ENCODE data around the gene GIPR.

The GIPR gene

DNA sequence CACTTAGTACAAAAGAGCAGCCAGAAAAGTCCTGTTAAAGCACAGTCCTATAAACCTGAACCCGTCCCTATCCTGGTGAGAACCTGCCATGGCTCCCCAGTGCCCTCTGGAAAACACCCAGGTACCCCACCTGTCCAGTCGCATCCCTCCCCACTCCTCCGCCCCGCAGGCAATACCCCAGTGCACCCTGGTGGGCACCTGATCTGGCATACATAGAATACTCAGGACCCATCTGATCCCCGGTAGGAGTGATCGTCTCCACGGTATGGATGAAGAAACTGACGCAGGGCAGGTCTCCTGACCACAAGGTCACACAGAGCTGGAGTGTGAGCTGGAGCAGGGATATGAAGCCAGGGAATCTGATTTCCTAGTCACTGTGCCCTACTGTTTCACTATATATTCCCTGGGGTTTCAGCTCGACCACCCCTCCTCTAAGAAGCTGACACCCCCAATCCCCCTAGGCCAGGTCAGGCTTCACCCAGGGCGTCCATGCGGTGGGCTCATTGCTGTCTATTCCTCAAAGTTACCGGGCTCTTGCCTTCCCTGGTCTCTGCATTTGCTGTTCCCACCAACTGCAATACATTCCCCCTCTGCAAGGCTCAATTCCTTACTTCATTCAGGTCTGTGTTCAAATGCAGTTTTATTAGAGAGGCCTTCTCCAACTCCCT is 50.1 kb downstream of the GIPR start:
- TF ChIP-seq, protein P1, sequence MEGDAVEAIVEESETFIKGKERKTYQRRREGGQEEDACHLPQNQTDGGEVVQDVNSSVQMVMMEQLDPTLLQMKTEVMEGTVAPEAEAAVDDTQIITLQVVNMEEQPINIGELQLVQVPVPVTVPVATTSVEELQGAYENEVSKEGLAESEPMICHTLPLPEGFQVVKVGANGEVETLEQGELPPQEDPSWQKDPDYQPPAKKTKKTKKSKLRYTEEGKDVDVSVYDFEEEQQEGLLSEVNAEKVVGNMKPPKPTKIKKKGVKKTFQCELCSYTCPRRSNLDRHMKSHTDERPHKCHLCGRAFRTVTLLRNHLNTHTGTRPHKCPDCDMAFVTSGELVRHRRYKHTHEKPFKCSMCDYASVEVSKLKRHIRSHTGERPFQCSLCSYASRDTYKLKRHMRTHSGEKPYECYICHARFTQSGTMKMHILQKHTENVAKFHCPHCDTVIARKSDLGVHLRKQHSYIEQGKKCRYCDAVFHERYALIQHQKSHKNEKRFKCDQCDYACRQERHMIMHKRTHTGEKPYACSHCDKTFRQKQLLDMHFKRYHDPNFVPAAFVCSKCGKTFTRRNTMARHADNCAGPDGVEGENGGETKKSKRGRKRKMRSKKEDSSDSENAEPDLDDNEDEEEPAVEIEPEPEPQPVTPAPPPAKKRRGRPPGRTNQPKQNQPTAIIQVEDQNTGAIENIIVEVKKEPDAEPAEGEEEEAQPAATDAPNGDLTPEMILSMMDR (IDR thresholded peaks at IDR 0.05) = no peak

DNA sequence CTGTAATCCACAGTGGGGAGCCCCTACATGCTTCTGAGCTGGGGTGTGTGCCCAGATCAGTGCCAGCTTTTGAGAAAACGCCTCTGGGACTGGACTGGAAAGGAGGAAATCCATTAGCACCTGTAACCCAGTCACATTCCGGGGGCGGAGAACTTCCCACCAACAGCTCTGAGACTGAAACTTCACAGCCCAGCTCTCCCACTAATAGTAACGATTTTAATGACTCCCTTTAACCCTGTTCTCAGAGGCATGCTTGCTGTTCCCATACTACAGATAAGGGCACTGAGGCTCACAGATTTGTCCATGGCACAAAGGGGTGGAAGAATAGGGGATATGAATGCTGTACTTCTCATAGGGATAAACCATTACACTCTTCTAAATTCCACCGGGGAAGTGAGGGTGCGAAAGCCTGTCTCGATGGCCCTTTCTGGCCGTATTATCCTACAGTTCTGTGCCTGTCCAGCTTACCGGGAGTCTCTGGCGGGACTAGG is 61.8 kb downstream of the GIPR start:
- TF ChIP-seq, protein P1 (IDR thresholded peaks at IDR 0.05) = no peak

DNA sequence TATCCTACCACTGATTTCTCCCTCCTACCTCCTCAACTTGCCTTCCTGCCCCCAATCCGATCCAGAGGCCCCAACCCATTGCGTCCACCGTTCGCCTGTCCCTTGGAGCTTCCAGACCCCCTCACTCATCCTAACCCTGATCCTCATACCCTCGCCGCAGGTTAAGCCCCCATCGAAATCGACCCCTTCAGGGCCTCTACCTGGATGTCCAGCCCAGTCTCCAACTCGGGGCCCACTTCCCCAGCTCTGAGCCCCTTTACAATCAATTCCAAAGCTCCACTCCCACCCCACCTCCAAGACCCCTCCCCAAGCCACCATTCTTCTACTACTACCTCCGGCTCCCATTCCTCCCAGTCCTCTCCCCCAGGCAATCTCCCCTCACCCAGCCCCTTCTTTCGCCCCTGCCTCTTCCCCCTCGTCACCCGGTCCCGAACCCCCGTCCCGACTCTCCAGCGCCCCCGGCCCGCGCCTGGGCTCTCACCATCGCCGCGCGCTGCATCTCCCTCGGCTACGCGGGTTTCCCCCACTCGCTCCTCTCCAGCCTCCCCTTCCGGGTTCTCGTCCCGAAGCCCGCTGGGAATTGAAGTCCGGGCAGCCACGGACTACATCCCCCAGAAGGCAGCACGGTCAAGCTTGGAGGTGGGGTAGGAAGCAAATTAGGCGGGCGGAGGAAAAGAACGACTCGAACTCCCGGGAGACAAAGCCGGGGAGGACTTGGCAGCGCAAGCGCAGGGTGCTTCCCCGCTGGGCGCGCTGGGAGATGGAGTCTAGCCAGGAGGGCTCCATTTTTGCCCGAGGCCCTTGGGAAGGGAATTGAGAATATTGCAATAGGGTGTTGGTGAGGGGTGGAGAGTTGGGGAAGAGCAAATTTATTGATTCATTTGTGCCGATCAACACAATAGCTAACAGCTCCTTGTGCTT is 62.6 kb downstream of the GIPR start, which contains the start of gene FBXO46:
Gene FBXO46 (minus strand): TSS at position 529 of the 921 bp plus-strand sequence. CDS start 17,401 bp downstream, outside the sequence.
- TF ChIP-seq, protein P1 (IDR thresholded peaks at IDR 0.05) = no peak

Measured in LNCAP (cell line).